CD4-positive, alpha-beta memory T cell (primary cell): ENCODE data around the gene KREMEN2. TPM values are rescaled to one million over a fixed set of nuclear protein-coding genes. Genes with fewer than 3 reads are reported as not detected.

Experiments used
- CTCF ChIA-PET: fragments of 350-600 bp; sonication (Branson Sonifier 250); formaldehyde crosslinking; loops from one replicate; lab custom pipeline; 2021; ENCODE audit warnings: inconsistent platforms; ENCODE audit not compliant: partially characterized antibody; lab: Charles Lee
- POLR2A ChIA-PET: fragments of 350-600 bp; sonication (Branson Sonifier 250); formaldehyde crosslinking; loops from one replicate; lab custom pipeline; 2021; ENCODE audit not compliant: partially characterized antibody; lab: Charles Lee
- DNase-seq, 5 donors: peaks; one replicate each; pipeline versions ENCODE4 v3.0.0 to v3.0.0-alpha.2; 2020 to 2022; ENCODE audit warnings: mixed read lengths in 1 of 5
- H3K27ac ChIP-seq: one replicate; pipeline ENCODE4 v1.7.0; 2013; ENCODE audit warnings: low read depth, low read length
- H3K27me3 ChIP-seq: 2 replicates; pipeline ENCODE4 v1.7.0; 2013; ENCODE audit warnings: mild to moderate bottlenecking, low read length, moderate library complexity; ENCODE audit not compliant: insufficient read depth
- H3K36me3 ChIP-seq: 2 replicates; pipeline ENCODE4 v1.7.0; 2013; ENCODE audit warnings: mild to moderate bottlenecking, low read length, moderate library complexity; ENCODE audit not compliant: insufficient read depth
- H3K4me1 ChIP-seq: 2 replicates; pipeline ENCODE4 v1.7.0; 2013; ENCODE audit warnings: mild to moderate bottlenecking, low read length, moderate library complexity; ENCODE audit not compliant: insufficient read depth
- H3K4me3 ChIP-seq, 2 donors: one replicate each; pipeline ENCODE4 v1.7.0; 2013; ENCODE audit warnings: low read length in 2 of 2, mild to moderate bottlenecking in 1 of 2
- H3K9me3 ChIP-seq, 2 donors: one replicate each; pipeline ENCODE4 v1.7.0; 2013; ENCODE audit warnings: low read length in 2 of 2, control low read depth in 1 of 2; ENCODE audit not compliant: control insufficient read depth in 1 of 2
- H3K27ac Mint-ChIP-seq, 7 donors: one replicate each; pipeline ENCODE4 v1.8.0; 2020 to 2021; ENCODE audit warnings: mixed read lengths in 7 of 7, mild to moderate bottlenecking in 6 of 7, inconsistent platforms in 3 of 7, moderate library complexity in 3 of 7
- H3K27me3 Mint-ChIP-seq, 2 donors: one replicate each; pipeline ENCODE4 v1.8.0; 2020 to 2021; ENCODE audit warnings: mixed read lengths in 2 of 2
- H3K36me3 Mint-ChIP-seq, 2 donors: one replicate each; pipeline ENCODE4 v1.8.0; 2020 to 2021; ENCODE audit warnings: mixed read lengths in 2 of 2, inconsistent platforms in 1 of 2, mild to moderate bottlenecking in 1 of 2
- H3K4me1 Mint-ChIP-seq, 4 donors: one replicate each; pipeline ENCODE4 v1.8.0; 2020 to 2021; ENCODE audit warnings: mixed read lengths in 4 of 4, mild to moderate bottlenecking in 1 of 4
- H3K4me3 Mint-ChIP-seq, 8 donors: one replicate each; pipeline ENCODE4 v1.8.0; 2020 to 2021; ENCODE audit warnings: mixed read lengths in 8 of 8, mild to moderate bottlenecking in 7 of 8, moderate library complexity in 6 of 8, inconsistent platforms in 3 of 8
- H3K9me3 Mint-ChIP-seq, 8 donors: one replicate each; pipeline ENCODE4 v1.8.0; 2020 to 2021; ENCODE audit warnings: mixed read lengths in 8 of 8, mild to moderate bottlenecking in 5 of 8, inconsistent platforms in 3 of 8, moderate library complexity in 1 of 8
- intact Hi-C: fragments of 100-400 bp; cut with micrococcal nuclease; formaldehyde crosslinking; loops from one replicate; pipeline ENCODE4 v1.15.1; 2023
- polyA plus RNA-seq, 2 donors: library from polyadenylated mRNA; unstranded; fragments of 300-500 nt; fragmentation: Illumina TruSeq; gene quantifications; one replicate each; pipeline ENCODE4 v1.2.3, GENCODE V29; 2021
- total RNA-seq, 2 experiments: library from RNA; stranded (reverse); gene quantifications; one replicate each; pipeline ENCODE4 v1.2.3, GENCODE V29; 2021

Gene KREMEN2
- total and polyA plus RNA-seq, 4 experiments from 2014 or later = not detected

DNA sequence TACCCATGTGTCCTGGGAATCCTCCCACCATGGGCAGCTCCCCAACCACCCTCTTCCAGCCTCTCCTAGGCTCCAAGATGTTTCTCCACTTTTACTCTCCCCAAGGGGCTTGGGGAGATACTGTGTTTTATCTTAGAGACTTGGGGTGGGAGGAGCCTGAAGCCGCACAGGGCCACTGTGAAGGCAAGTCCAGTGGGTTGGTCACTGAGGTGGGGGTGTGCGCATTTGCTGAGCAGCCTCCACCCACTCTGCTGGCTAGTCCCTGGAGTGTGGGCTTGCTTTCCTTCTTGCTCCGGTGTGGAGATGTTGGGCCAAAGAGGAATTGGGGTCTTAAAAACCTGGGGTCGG lies 44.6 kb downstream of the KREMEN2 start:
- peak overlapping the region in 5 of 8 donors; percentile 24 to 89 (median 74) for H3K4me3 Mint-ChIP-seq
- Histone ChIP-seq H3K9me3 (no peaks in the 10 kb centered on the region), H3K4me1 (peaks cover 27% of the 10 kb centered on the region), H3K27me3 (no peaks in the 10 kb centered on the region), H3K36me3 (no peaks in the 10 kb centered on the region), H3K27ac (no peak overlapping the region), H3K4me3 (no peak overlapping the region)
- DNase-seq = no peak
- ChIA-PET CTCF (interaction anchor here (0.6 to 14.2 kb wide), 2 partner anchors 18 to 150 kb away, joined by 3 to 444 read pairs; partner anchors contain the start of genes CLDN6, HCFC1R1, THOC6 and TNFRSF12A), POLR2A (interaction anchor here (1.3 to 7.6 kb wide), 3 partner anchors 13 to 23 kb away, joined by 4 to 89 read pairs (median 8); partner anchors contain the start of genes HCFC1R1, THOC6 and TNFRSF12A)
- H3K9me3 Mint-ChIP-seq = no peaks in the 10 kb centered on the region
- intact Hi-C loops = no loop called here
- H3K4me1 Mint-ChIP-seq = peaks cover 13 to 30% (median 22%) of the 10 kb centered on the region in 4 donors
- H3K27me3 Mint-ChIP-seq = peaks cover 0 to 2% of the 10 kb centered on the region in 2 donors
- peak overlapping the region in 1 of 7 donors; percentile 51 for H3K27ac Mint-ChIP-seq
- H3K36me3 Mint-ChIP-seq = no peaks in the 10 kb centered on the region

DNA sequence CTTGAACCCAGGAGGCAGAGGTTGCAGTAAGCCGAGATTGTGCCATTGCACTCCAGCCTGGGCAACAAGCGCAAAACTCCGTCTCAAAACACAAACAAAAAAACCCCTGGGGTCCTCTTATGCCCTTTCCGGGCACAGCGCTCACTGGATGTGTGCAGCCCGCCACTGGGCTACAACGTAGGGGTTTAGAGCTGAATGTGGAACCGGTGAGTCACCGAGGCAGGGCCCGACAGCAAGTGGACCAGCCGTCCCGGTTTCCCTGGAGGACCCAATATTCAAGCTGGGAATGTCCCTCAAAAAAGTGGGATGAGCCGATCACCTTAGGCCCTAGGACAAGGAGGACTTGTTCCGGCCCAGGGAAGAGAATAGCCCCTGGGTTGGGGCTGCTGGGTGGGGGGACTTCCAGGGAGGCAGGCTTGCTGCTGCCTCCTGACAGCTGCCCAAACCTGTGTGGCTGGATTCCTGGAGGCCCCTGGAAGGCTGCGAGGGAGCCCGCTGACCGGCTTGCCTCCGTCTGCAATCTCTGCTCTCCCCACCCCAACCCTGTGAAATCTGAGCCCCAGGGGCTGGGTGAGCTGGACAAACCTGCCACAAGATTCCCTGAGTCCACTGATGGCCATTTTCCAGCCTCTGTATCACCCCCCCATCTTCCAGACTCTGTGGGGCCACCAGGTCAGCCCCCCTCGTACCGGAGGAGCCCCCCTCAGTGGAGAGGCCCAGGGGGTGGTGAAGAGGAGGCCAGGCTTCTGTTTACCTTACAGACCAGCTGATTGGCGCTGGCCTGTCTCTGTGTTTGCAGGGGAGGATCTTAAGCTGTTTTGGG lies 45.7 kb downstream of the KREMEN2 start:
- no peak for DNase-seq
- no peaks in the 10 kb centered on the region for H3K9me3 ChIP-seq
- intact Hi-C loops = no loop called here
- no peak overlapping the region for H3K4me3 ChIP-seq
- CTCF ChIA-PET = interaction anchor here (14.2 kb wide), 1 partner anchor 17 kb away, joined by 444 read pairs; the partner anchor contains the start of genes CLDN6, HCFC1R1, THOC6 and TNFRSF12A
- no peaks in the 10 kb centered on the region for H3K36me3 ChIP-seq
- H3K27ac Mint-ChIP-seq = no peak overlapping the region
- no peaks in the 10 kb centered on the region for H3K27me3 ChIP-seq
- H3K36me3 Mint-ChIP-seq = no peaks in the 10 kb centered on the region
- POLR2A ChIA-PET = interaction anchor here (0.9 to 7.6 kb wide), 4 partner anchors 12 to 68 kb away, joined by 3 to 89 read pairs (median 6); partner anchors contain the start of genes HCFC1R1, THOC6 and TNFRSF12A
- H3K4me1 Mint-ChIP-seq = peaks cover 13 to 31% (median 22%) of the 10 kb centered on the region in 4 donors
- H3K9me3 Mint-ChIP-seq = no peaks in the 10 kb centered on the region
- no peak overlapping the region for H3K27ac ChIP-seq
- H3K4me1 ChIP-seq = peaks cover 26% of the 10 kb centered on the region
- no peaks in the 10 kb centered on the region for H3K27me3 Mint-ChIP-seq
- no peak overlapping the region for H3K4me3 Mint-ChIP-seq

DNA sequence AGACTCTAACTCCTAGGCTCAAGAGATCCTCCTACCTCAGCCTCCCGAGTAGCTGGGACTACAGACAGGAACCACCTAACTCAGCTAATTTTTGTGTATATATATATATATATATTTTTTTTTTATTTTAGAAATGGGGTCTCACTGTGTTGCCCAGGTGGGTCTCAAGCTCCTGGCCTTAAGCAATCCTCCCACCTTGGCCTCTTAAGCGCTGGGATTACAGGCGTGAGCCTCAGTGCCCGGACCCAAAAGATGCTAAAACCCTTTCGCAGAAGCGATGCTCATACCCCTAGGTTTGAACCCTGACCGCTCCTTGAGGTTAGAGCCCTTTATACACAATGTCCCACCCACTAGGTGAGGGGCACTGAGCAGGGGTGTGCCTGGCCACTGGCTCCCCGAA lies 46.4 kb downstream of the KREMEN2 start:
- Histone ChIP-seq H3K36me3 (no peaks in the 10 kb centered on the region), H3K9me3 (no peaks in the 10 kb centered on the region), H3K27me3 (no peaks in the 10 kb centered on the region), H3K4me1 (peaks cover 23% of the 10 kb centered on the region), H3K27ac (no peak overlapping the region), H3K4me3 (no peak overlapping the region)
- Mint-ChIP-seq H3K27ac (no peak overlapping the region), H3K4me3 (peak overlapping the region in 1 of 8 donors; percentile 10), H3K4me1 (peaks cover 13 to 31% (median 22%) of the 10 kb centered on the region in 4 donors), H3K36me3 (no peaks in the 10 kb centered on the region), H3K9me3 (no peaks in the 10 kb centered on the region), H3K27me3 (no peaks in the 10 kb centered on the region)
- ChIA-PET POLR2A (interaction anchor here (1.2 to 7.6 kb wide), 2 partner anchors 11 to 25 kb away, joined by 4 to 89 read pairs; partner anchors contain the start of genes HCFC1R1, THOC6 and TNFRSF12A), CTCF (interaction anchor here (14.2 kb wide), 1 partner anchor 16 kb away, joined by 444 read pairs; the partner anchor contains the start of genes CLDN6, HCFC1R1, THOC6 and TNFRSF12A)
- intact Hi-C loops = no loop called here
- no peak for DNase-seq

DNA sequence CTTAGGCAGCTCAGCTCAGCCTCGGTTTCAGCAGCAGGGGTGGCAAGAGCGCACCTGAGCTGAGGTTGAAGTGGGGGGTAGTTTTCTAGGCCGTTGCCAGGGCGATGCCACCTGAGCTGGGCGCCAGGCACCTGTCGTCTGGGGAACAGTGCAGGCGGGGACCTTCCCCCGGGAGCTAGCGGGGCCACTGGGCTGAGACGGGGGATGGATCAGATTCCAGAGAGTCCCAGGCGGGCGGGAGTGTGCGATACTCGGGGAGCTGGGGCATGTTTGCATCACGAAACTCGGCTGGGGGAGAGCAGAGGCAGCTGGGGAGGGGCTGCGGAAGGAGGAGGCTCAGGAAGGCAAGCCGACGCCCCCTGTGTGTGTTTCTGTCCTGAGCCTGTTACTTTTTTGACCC lies 48.2 kb downstream of the KREMEN2 start:
- Mint-ChIP-seq H3K27me3 (no peaks in the 10 kb centered on the region), H3K4me3 (peak overlapping the region in 1 of 8 donors; percentile 43), H3K27ac (no peak overlapping the region), H3K36me3 (no peaks in the 10 kb centered on the region), H3K9me3 (no peaks in the 10 kb centered on the region), H3K4me1 (peaks cover 9 to 23% (median 15%) of the 10 kb centered on the region in 4 donors)
- Histone ChIP-seq H3K36me3 (no peaks in the 10 kb centered on the region), H3K27ac (no peak overlapping the region), H3K27me3 (no peaks in the 10 kb centered on the region), H3K4me1 (peaks cover 18% of the 10 kb centered on the region), H3K9me3 (no peaks in the 10 kb centered on the region), H3K4me3 (no peak overlapping the region)
- DNase-seq = no peak
- intact Hi-C loops = no loop called here
- ChIA-PET CTCF (interaction anchor here (0.7 to 14.2 kb wide), 3 partner anchors 8 to 15 kb away, joined by 3 to 444 read pairs (median 4); partner anchors contain the start of genes CLDN6, HCFC1R1, THOC6 and TNFRSF12A), POLR2A (interaction anchor here (1.0 kb wide), 1 partner anchor 8 kb away, joined by 3 read pairs; no protein-coding TSS in a partner anchor)

DNA sequence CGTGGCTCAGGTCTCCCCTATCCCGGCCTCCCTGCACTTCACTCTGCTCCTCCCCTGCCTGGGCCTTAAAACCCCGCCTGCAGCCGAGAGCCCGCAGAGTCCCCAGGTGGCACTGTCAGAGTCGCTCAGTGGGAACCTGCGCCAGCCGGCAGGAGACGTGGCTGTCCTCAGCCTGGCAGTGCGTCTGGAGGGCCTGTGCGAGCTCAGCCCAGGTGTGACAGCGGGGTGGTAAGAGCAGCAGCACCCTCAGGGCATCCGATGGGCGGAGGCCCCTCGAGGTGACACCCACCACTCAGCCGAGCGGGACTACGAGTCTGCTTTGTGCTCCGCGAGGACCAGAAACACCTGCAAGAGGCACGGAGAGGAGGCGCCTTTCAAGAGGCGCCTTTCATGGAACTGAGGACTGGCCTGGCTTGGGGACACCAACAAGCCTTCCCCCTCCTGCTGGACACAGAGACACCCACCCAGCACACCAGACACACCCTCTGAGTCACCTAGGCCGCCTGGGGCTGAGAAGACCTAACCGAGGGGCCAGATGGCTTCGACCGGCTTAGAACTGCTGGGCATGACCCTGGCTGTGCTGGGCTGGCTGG lies 48.8 kb downstream of the KREMEN2 start, which contains the start of gene CLDN9:
Gene CLDN9 (plus strand): TSS at position 96 of the 593 bp plus-strand sequence. CDS start 440 bp downstream, at position 536.
- H3K27ac Mint-ChIP-seq = no peak within 1 kb of the TSS
- peak within 1 kb of the TSS in 1 of 8 donors; percentile 43 for H3K4me3 Mint-ChIP-seq
- H3K36me3 ChIP-seq = no peaks in the 10 kb centered on the region
- intact Hi-C loops = no loop called here
- no peaks in the 10 kb centered on the region for H3K9me3 Mint-ChIP-seq
- H3K4me3 ChIP-seq = no peak within 1 kb of the TSS
- no peaks in the 10 kb centered on the region for H3K27me3 ChIP-seq
- H3K4me1 ChIP-seq = peaks cover 13% of the 10 kb centered on the region
- H3K9me3 ChIP-seq = no peaks in the 10 kb centered on the region
- no peaks in the 10 kb centered on the region for H3K36me3 Mint-ChIP-seq
- ChIA-PET CTCF (interaction anchor here (0.7 to 14.2 kb wide), 4 partner anchors 9 to 15 kb away, joined by 3 to 444 read pairs (median 4); partner anchors contain the start of genes CLDN6, HCFC1R1, THOC6 and TNFRSF12A), POLR2A (interaction anchor here (1.0 kb wide), 1 partner anchor 9 kb away, joined by 3 read pairs; no protein-coding TSS in a partner anchor)
- peaks cover 5 to 16% (median 9%) of the 10 kb centered on the region in 4 donors for H3K4me1 Mint-ChIP-seq
- H3K27me3 Mint-ChIP-seq = no peaks in the 10 kb centered on the region
- DNase-seq = no peak
- H3K27ac ChIP-seq = no peak within 1 kb of the TSS

DNA sequence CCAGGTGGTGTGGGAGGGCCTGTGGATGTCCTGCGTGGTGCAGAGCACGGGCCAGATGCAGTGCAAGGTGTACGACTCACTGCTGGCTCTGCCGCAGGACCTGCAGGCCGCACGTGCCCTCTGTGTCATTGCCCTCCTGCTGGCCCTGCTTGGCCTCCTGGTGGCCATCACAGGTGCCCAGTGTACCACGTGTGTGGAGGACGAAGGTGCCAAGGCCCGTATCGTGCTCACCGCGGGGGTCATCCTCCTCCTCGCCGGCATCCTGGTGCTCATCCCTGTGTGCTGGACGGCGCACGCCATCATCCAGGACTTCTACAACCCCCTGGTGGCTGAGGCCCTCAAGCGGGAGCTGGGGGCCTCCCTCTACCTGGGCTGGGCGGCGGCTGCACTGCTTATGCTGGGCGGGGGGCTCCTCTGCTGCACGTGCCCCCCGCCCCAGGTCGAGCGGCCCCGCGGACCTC lies 49.4 kb downstream of the KREMEN2 start:
- Mint-ChIP-seq H3K9me3 (no peaks in the 10 kb centered on the region), H3K36me3 (no peaks in the 10 kb centered on the region), H3K4me1 (peaks cover 0 to 14% (median 3%) of the 10 kb centered on the region in 4 donors), H3K27ac (no peak overlapping the region), H3K27me3 (peaks cover 0 to 1% of the 10 kb centered on the region in 2 donors), H3K4me3 (no peak overlapping the region)
- no peak for DNase-seq
- Histone ChIP-seq H3K36me3 (no peaks in the 10 kb centered on the region), H3K4me3 (no peak overlapping the region), H3K9me3 (no peaks in the 10 kb centered on the region), H3K4me1 (peaks cover 12% of the 10 kb centered on the region), H3K27ac (no peak overlapping the region), H3K27me3 (no peaks in the 10 kb centered on the region)
- ChIA-PET POLR2A (no interaction called here), CTCF (interaction anchor here (1.0 to 1.7 kb wide), 2 partner anchors 15 to 17 kb away, joined by 3 to 5 read pairs; no protein-coding TSS in a partner anchor)
- intact Hi-C loops = no loop called here
